Neutrophil (primary cell): Measurements from ENCODE around the gene ASMT.

Source experiments
- H3K27ac ChIP-seq: fragments of 200-600 bp; sonication (generic); 2 replicates; pipeline ENCODE4 v1.5.1; 2016; ENCODE audit warnings: mild to moderate bottlenecking, moderate library complexity
- H3K27me3 ChIP-seq: fragments of 200-600 bp; sonication (generic); 2 replicates; pipeline ENCODE4 v1.6.0; 2016; ENCODE audit warnings: mild to moderate bottlenecking
- H3K36me3 ChIP-seq: fragments of 200-600 bp; sonication (generic); 2 replicates; pipeline ENCODE4 v1.5.1; 2017
- H3K4me1 ChIP-seq, 2 experiments: fragments of 200-600 bp in 1 of 2; sonication (generic) in 1 of 2; 1 replicate in 1 of 2; 2 replicates in 1 of 2; pipeline versions ENCODE4 v1.5.1 to v1.6.1; 2013 to 2016; ENCODE audit warnings: low read depth in 1 of 2, low read length in 1 of 2, mild to moderate bottlenecking in 1 of 2, moderate library complexity in 1 of 2; ENCODE audit not compliant: control insufficient read depth in 1 of 2, insufficient read depth in 1 of 2
- H3K4me3 ChIP-seq, 2 experiments: fragments of 200-600 bp in 1 of 2; sonication (generic) in 1 of 2; 1 replicate in 1 of 2; 2 replicates in 1 of 2; pipeline ENCODE4 v1.5.1; 2013 to 2016; ENCODE audit warnings: low read depth in 1 of 2, low read length in 1 of 2, mild to moderate bottlenecking in 1 of 2, moderate library complexity in 1 of 2
- H3K9me3 ChIP-seq: fragments of 200-600 bp; sonication (generic); 2 replicates; pipeline ENCODE4 v1.5.1; 2016
- TF ChIP-seq, protein P1 (sequence below): fragments of 200-600 bp; sonication (generic); IDR thresholded peaks from 2 replicates; pipeline ENCODE4 v1.5.1; 2016; ENCODE audit warnings: antibody characterized with exemption

The ASMT gene

DNA sequence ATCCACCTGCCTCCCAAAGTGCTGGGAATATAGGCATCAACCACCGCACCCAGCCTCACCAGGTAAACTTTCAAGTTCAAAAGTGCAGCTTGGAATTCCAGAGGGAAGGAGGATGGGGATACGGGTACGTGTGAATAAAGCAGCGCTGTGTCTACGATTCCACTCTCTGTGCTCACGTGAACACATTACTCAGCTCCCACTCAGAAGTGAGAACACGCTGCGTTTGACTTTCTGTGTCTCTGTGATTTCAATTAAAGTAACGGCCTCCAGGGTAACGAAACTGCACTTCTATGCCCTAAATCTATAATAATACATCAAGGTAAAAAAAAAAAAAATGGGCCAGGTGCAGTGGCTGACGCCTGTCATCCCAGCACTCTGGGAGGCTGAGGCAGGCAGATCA is 8.4 kb upstream of the ASMT start:
- peaks cover 27% of the 10 kb centered on the region for H3K36me3 ChIP-seq
- H3K4me1 ChIP-seq: no peaks in the 10 kb centered on the region
- H3K27me3 ChIP-seq: no peaks in the 10 kb centered on the region
- TF ChIP-seq, protein P1, sequence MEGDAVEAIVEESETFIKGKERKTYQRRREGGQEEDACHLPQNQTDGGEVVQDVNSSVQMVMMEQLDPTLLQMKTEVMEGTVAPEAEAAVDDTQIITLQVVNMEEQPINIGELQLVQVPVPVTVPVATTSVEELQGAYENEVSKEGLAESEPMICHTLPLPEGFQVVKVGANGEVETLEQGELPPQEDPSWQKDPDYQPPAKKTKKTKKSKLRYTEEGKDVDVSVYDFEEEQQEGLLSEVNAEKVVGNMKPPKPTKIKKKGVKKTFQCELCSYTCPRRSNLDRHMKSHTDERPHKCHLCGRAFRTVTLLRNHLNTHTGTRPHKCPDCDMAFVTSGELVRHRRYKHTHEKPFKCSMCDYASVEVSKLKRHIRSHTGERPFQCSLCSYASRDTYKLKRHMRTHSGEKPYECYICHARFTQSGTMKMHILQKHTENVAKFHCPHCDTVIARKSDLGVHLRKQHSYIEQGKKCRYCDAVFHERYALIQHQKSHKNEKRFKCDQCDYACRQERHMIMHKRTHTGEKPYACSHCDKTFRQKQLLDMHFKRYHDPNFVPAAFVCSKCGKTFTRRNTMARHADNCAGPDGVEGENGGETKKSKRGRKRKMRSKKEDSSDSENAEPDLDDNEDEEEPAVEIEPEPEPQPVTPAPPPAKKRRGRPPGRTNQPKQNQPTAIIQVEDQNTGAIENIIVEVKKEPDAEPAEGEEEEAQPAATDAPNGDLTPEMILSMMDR: no peak
- no peaks in the 10 kb centered on the region for H3K9me3 ChIP-seq
- H3K27ac ChIP-seq: no peak overlapping the region
- no peak overlapping the region for H3K4me3 ChIP-seq

DNA sequence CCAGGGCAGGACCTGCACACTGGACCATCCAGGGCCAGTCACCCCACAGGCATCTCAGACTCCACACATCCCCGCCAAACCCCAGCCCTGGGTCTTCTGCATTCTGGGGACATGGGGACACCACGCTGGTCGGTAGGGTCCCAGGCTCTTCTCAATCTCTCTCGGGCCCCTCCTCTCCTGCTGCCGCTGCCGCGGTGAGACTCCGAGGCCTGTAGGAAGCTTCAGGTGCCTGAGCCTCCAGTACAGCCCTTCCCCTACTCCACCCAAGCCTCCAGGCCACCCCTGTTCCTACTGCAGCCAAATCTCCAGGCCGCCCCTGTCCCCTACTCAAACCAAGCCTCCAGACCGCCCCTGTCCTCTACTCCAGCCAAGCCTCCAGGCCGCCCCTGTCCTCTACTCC is 5.5 kb upstream of the ASMT start:
- H3K4me1 ChIP-seq: no peaks in the 10 kb centered on the region
- H3K27me3 ChIP-seq: no peaks in the 10 kb centered on the region

DNA sequence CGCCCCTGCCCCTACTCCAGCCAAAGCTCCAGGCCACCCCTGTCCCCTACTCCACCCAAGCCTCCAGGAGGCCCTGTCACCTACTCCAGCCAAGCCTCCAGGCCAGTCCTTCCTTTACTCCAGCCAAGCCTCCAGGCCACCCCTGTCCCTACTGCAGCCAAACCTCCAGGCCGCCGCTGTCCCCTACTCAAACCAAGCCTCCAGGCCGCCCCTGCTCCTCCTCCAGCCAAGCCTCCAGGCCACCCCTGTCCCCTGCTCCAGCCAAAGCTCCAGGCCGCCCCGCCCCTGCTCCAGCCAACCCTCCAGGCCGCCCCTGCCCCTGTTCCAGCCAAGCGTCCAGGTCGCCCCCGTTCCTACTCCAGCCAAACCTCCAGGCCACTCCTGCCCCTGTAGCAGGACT is 5.1 kb upstream of the ASMT start:
- H3K27ac ChIP-seq: no peak overlapping the region
- TF ChIP-seq, protein P1: no peak

More for the DNA sequence above, 5.5 kb upstream of the ASMT start:
- H3K36me3 ChIP-seq: peaks cover under 1% of the 10 kb centered on the region
- no peak overlapping the region for H3K4me3 ChIP-seq
- TF ChIP-seq, protein P1: no peak
- H3K9me3 ChIP-seq: no peaks in the 10 kb centered on the region
- no peak overlapping the region for H3K27ac ChIP-seq

DNA sequence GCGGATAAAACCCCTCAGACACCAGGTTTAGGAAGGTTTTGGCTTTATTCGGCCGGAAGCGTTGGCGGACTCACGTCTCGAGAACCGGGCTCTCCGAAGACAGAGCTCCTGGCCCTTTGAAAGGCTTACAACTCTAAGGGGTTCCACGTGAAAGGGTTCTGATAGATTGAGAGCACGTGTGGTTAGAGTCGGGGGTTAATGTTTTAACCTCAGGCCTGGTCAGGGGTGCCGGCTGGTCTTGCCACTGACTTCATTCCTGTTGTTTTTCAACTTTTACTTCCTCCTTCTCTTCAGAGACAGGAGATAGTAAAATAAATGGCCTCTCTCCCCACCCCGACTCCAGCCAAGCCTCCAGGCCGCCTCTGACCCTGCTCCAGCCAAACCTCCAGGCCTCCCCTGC is 4.7 kb upstream of the ASMT start:
- no peaks in the 10 kb centered on the region for H3K36me3 ChIP-seq
- H3K27ac ChIP-seq: no peak overlapping the region
- no peaks in the 10 kb centered on the region for H3K27me3 ChIP-seq
- no peak overlapping the region for H3K4me3 ChIP-seq
- H3K9me3 ChIP-seq: no peaks in the 10 kb centered on the region
- no peaks in the 10 kb centered on the region for H3K4me1 ChIP-seq
- TF ChIP-seq, protein P1: no peak

More for the DNA sequence above, 5.1 kb upstream of the ASMT start:
- H3K27me3 ChIP-seq: no peaks in the 10 kb centered on the region
- H3K4me3 ChIP-seq: no peak overlapping the region
- H3K9me3 ChIP-seq: no peaks in the 10 kb centered on the region
- H3K4me1 ChIP-seq: no peaks in the 10 kb centered on the region
- H3K36me3 ChIP-seq: no peaks in the 10 kb centered on the region

DNA sequence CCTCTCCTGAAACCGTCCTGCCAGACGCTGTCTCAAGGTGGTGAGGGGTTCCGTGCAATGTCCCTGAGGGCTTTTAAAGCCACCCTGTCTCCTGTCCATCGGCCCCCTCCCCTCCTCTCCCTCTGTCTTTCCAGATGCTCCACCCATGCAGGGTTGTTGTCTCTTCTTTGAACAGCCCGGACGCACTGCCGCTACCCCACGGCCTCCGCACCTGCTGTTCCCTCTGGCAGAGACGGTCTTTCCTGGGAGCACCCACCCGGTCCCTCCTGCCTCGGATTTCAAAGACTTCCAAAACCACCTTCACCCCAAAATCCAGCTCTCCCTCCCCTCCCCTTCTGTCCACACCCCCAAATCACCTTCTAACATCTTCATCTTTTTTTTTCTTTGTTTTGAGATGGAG is 4.1 kb upstream of the ASMT start:
- Histone ChIP-seq H3K4me3 (no peak overlapping the region), H3K4me1 (no peaks in the 10 kb centered on the region), H3K36me3 (no peaks in the 10 kb centered on the region), H3K27ac (no peak overlapping the region), H3K9me3 (no peaks in the 10 kb centered on the region), H3K27me3 (no peaks in the 10 kb centered on the region)
- TF ChIP-seq, protein P1: no peak
